ENCODE results near the gene SLC25A11.

SLC25A11 gene

GRCh38 chr17:4895657-4896331 is 44.1 kb downstream of the SLC25A11 start:
- DNase-seq (ENCODE audit: low read depth in 3 of 3), result no peak

- DNase-seq (ENCODE audit: low read depth in 3 of 3), result no peak
These were observed 44.7 kb downstream of the SLC25A11 start for GRCh38 chr17:4895121-4895520.

GRCh38 chr17:4893721-4894560 is 45.9 kb downstream of the SLC25A11 start:
- DNase-seq (ENCODE audit: low read depth in 3 of 3), result no peak

- no peak for DNase-seq (ENCODE audit: low read depth in 3 of 3)
These were observed 46.6 kb downstream of the SLC25A11 start for GRCh38 chr17:4893272-4893671.

GRCh38 chr17:4892499-4893221 is 47.2 kb downstream of the SLC25A11 start:
- DNase-seq (ENCODE audit: low read depth in 3 of 3), result no peak

- no peak for DNase-seq (ENCODE audit: low read depth in 3 of 3)
These were observed 48.1 kb downstream of the SLC25A11 start for GRCh38 chr17:4891411-4892410.

GRCh38 chr17:4887581-4887980 is 52.3 kb downstream of the SLC25A11 start:
- DNase-seq (ENCODE audit: low read depth in 3 of 3), result no peak
